Measurements from ENCODE around the gene TMTC2.

GRCh38 chr12:82787016-82787415 lies 100.3 kb downstream of the TMTC2 start:
- TF ChIP-seq, protein P1, sequence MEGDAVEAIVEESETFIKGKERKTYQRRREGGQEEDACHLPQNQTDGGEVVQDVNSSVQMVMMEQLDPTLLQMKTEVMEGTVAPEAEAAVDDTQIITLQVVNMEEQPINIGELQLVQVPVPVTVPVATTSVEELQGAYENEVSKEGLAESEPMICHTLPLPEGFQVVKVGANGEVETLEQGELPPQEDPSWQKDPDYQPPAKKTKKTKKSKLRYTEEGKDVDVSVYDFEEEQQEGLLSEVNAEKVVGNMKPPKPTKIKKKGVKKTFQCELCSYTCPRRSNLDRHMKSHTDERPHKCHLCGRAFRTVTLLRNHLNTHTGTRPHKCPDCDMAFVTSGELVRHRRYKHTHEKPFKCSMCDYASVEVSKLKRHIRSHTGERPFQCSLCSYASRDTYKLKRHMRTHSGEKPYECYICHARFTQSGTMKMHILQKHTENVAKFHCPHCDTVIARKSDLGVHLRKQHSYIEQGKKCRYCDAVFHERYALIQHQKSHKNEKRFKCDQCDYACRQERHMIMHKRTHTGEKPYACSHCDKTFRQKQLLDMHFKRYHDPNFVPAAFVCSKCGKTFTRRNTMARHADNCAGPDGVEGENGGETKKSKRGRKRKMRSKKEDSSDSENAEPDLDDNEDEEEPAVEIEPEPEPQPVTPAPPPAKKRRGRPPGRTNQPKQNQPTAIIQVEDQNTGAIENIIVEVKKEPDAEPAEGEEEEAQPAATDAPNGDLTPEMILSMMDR (IDR thresholded peaks at IDR 0.05) = no peak
- no peak for TF ChIP-seq POLR2A (IDR thresholded peaks at IDR 0.05)
